K562 (cell line): Measurements from ENCODE around the gene EXOG. TPM values are rescaled to one million over a fixed set of nuclear protein-coding genes. Genes with fewer than 3 reads are reported as not detected.
A peak's percentile ranks its signal among the peaks of the same experiment; 100 is the strongest.

Experiments used
- ARID4B ChIP-seq: sonication (generic); formaldehyde crosslinking; IDR thresholded peaks from 2 replicates; pipeline ENCODE4 v1.8.0; 2022; ENCODE audit warnings: mild to moderate bottlenecking, missing genetic modification reagents
- ATF1 ChIP-seq, 2 experiments: fragments of 450-650 bp in 1 of 2; IDR thresholded peaks; 2 replicates each; pipeline ENCODE4 v1.6.1; 2016; ENCODE audit warnings: missing compliant biosample characterization in 1 of 2, missing genetic modification characterization in 1 of 2
- ATF7 ChIP-seq: fragments of 450-650 bp; IDR thresholded peaks from 2 replicates; pipeline ENCODE4 v1.7.1; 2014; ENCODE audit warnings: mild to moderate bottlenecking, moderate library complexity
- EGR1 ChIP-seq: fragments of 450-650 bp; conservative IDR thresholded peaks from 2 replicates; pipeline ENCODE4 v1.6.1; 2017; ENCODE audit warnings: mild to moderate bottlenecking
- EP400 ChIP-seq: fragments of 450-650 bp; IDR thresholded peaks from 2 replicates; pipeline ENCODE4 v1.6.1; 2017; ENCODE audit warnings: antibody characterized with exemption, mild to moderate bottlenecking, moderate library complexity
- MYC ChIP-seq, 2 experiments: fragments of 250-450 bp in 1 of 2; sonication (Bioruptor Pico) in 1 of 2; IDR thresholded peaks; 2 replicates each; pipeline versions ENCODE4 v1.5.1 to v1.6.1; 2012 to 2021; ENCODE audit warnings: low read depth in 2 of 2, borderline replicate concordance in 1 of 2, improper control_type of control experiment in 1 of 2, low read length in 1 of 2, mild to moderate bottlenecking in 1 of 2, moderate library complexity in 1 of 2
- MYNN ChIP-seq, 2 experiments: sonication (generic); formaldehyde crosslinking in 1 of 2; IDR thresholded peaks; 2 replicates each; pipeline versions ENCODE4 v1.5.0 to v1.6.1; 2016 to 2020; ENCODE audit warnings: antibody characterized with exemption in 1 of 2, missing genetic modification reagents in 1 of 2
- PHF20 ChIP-seq: fragments of 450-650 bp; IDR thresholded peaks from 2 replicates; pipeline ENCODE4 v1.6.1; 2018; ENCODE audit not compliant: partially characterized antibody
- RFX7 ChIP-seq: fragments of 250-450 bp; sonication (Bioruptor Pico); IDR thresholded peaks from 2 replicates; pipeline ENCODE4 v1.5.1; 2021; ENCODE audit warnings: mild to moderate bottlenecking
- ZBTB1 ChIP-seq: sonication (generic); formaldehyde crosslinking; IDR thresholded peaks from 2 replicates; pipeline ENCODE4 v1.8.1; 2023; ENCODE audit warnings: missing genetic modification reagents, low read depth, mild to moderate bottlenecking, borderline replicate concordance
- ZBTB2 ChIP-seq: fragments of 450-650 bp; IDR thresholded peaks from 2 replicates; pipeline ENCODE4 v1.6.1; 2016; ENCODE audit warnings: antibody characterized with exemption
- ZNF134 ChIP-seq: fragments of 250-450 bp; sonication (Bioruptor Pico); conservative IDR thresholded peaks from 2 replicates; pipeline ENCODE4 v1.4.0; 2020
- ZNF347 ChIP-seq: fragments of 450-650 bp; formaldehyde crosslinking; IDR thresholded peaks from 2 replicates; pipeline ENCODE4 v1.4.0; 2020; ENCODE audit warnings: low read depth, mild to moderate bottlenecking, moderate library complexity
- ZNF551 ChIP-seq: fragments of 250-450 bp; sonication (Bioruptor Pico); IDR thresholded peaks from 2 replicates; pipeline ENCODE4 v1.5.0; 2021; ENCODE audit warnings: mild to moderate bottlenecking, moderate library complexity
- ZNF583 ChIP-seq: fragments of 250-450 bp; sonication (Bioruptor Pico); IDR thresholded peaks from 2 replicates; pipeline ENCODE4 v1.4.0; 2020
- ZNF79 ChIP-seq: fragments of 250-450 bp; sonication (Bioruptor Pico); IDR thresholded peaks from 2 replicates; pipeline ENCODE4 v1.4.0; 2020; ENCODE audit warnings: low read depth, mild to moderate bottlenecking, moderate library complexity
- polyA plus RNA-seq, 8 experiments: library from polyadenylated mRNA; depleted of rRNA in 4 of 8; stranded (reverse) in 5 of 8; unstranded in 3 of 8; fragments of >200 nt; fragmentation: Nextera tagmentation in 2 of 8; fragmentation: Illumina TruSeq in 1 of 8; extraction: Ambion mirVana in 2 of 8; extraction: Trizol in 1 of 8; gene quantifications; 2 replicates each; pipeline versions ENCODE4 v1.2.1 to v1.2.3, GENCODE V29; 2011 to 2014; ENCODE audit warnings: inconsistent platforms in 1 of 8, missing spikeins in 1 of 8
- total RNA-seq, 7 experiments: library from RNA; depleted of rRNA in 6 of 7; stranded (reverse); fragments of >200 nt in 6 of 7; fragmentation: Illumina TruSeq in 2 of 7; extraction: Trizol in 2 of 7; gene quantifications; 2 replicates each; pipeline versions ENCODE4 v1.2.1 to v1.2.3, GENCODE V29; 2011 to 2021; ENCODE audit warnings: low replicate concordance in 1 of 7
- TF ChIP-seq, protein P1 (sequence below): fragments of 450-650 bp; IDR thresholded peaks from 2 replicates; pipeline ENCODE4 v1.6.1; 2016; ENCODE audit warnings: borderline replicate concordance
- TF ChIP-seq, protein P2 (sequence below): fragments of 450-650 bp; conservative IDR thresholded peaks from 2 replicates; pipeline ENCODE4 v1.6.1; 2016; ENCODE audit warnings: missing genetic modification characterization, low read depth, mild to moderate bottlenecking, missing compliant biosample characterization, moderate library complexity

EXOG gene
- total and polyA plus RNA-seq, 9 of the 15 experiments (the other 6 are each of a cell fraction or from before 2014, with no cell fraction given) = 10.8 to 21.7 (median 14.8) TPM

DNA sequence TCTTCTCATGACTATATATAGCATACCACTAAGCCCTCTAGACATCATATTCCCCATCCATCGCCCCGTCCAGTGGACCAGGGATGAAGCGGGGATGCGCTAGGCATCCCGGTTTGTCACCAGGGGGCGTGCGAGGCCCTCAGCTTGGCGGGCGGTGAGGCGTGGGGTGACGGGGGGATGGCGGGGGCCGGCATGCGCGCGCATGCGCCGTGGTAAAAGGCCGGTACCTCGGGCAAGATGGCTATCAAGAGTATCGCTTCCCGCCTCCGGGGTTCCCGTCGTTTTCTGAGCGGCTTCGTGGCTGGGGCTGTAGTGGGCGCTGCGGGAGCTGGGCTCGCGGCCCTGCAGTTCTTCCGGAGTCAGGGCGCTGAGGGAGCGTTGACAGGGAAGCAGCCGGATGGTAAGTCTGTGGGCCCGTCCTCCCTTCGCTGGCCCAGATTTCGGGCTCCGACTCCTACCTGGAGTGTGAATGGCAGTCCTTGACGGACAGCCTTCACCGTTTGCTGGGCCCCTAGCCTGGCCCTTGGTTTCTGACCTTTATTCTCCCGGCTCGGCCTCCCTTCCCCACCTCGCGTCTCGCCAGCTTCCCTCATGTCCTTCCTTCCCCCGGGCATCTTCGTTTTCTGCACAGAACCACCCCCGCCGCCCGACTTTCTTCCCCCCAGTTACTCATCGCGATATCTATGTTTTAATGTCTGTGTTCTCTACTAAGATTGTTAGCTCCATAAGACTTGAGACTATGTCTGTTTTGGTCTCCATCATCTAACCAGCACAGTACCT lies at the start of gene EXOG (continued):
- TF ChIP-seq, protein P1, sequence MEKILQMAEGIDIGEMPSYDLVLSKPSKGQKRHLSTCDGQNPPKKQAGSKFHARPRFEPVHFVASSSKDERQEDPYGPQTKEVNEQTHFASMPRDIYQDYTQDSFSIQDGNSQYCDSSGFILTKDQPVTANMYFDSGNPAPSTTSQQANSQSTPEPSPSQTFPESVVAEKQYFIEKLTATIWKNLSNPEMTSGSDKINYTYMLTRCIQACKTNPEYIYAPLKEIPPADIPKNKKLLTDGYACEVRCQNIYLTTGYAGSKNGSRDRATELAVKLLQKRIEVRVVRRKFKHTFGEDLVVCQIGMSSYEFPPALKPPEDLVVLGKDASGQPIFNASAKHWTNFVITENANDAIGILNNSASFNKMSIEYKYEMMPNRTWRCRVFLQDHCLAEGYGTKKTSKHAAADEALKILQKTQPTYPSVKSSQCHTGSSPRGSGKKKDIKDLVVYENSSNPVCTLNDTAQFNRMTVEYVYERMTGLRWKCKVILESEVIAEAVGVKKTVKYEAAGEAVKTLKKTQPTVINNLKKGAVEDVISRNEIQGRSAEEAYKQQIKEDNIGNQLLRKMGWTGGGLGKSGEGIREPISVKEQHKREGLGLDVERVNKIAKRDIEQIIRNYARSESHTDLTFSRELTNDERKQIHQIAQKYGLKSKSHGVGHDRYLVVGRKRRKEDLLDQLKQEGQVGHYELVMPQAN = peak; percentile 70; the same call in 1 of the 2 replicates
- TF ChIP-seq ATF1 (CRISPR knock-in tag; IDR thresholded peaks at IDR 0.05) = no peak
- TF ChIP-seq ATF1 (tag; IDR thresholded peaks at IDR 0.05) = peak; percentile 59
- no peak for TF ChIP-seq ZNF79 (CRISPR knock-in tag)
- TF ChIP-seq ATF7 = peak; percentile 6
- no peak for TF ChIP-seq ZNF347 (CRISPR knock-in tag)
- TF ChIP-seq ZNF551 (CRISPR knock-in tag) = no peak
- TF ChIP-seq PHF20 = peak; percentile 92
- peak; percentile 78 for TF ChIP-seq EP400
- 0 out of 2 replicates have a peak, but pooled peaks have one; percentile 43 for TF ChIP-seq ARID4B (CRISPR knock-in tag)
- peak; percentile 12; the same call in 1 of the 2 replicates for TF ChIP-seq MYNN (IDR thresholded peaks at IDR 0.05)
- TF ChIP-seq MYNN (CRISPR knock-in tag; IDR thresholded peaks at IDR 0.05) = no peak
- no peak for TF ChIP-seq ZNF134 (CRISPR knock-in tag)
- peak; percentile 63; the same call in 1 of the 2 replicates for TF ChIP-seq ZBTB1 (CRISPR knock-in tag)
- peak; percentile 82 for TF ChIP-seq MYC (IDR thresholded peaks at IDR 0.05; ENCODE audit: low read depth, low read length)
- no peak for TF ChIP-seq MYC (CRISPR knock-in tag; IDR thresholded peaks at IDR 0.05; ENCODE audit: borderline replicate concordance, low read depth)
- no peak for TF ChIP-seq ZNF583
- TF ChIP-seq, protein P2, sequence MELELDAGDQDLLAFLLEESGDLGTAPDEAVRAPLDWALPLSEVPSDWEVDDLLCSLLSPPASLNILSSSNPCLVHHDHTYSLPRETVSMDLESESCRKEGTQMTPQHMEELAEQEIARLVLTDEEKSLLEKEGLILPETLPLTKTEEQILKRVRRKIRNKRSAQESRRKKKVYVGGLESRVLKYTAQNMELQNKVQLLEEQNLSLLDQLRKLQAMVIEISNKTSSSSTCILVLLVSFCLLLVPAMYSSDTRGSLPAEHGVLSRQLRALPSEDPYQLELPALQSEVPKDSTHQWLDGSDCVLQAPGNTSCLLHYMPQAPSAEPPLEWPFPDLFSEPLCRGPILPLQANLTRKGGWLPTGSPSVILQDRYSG (tag) = no peak
- no peak for TF ChIP-seq RFX7 (CRISPR knock-in tag)
- TF ChIP-seq ZBTB2 = peak; percentile 96
- TF ChIP-seq EGR1 = peak; percentile 80
